Measurements from ENCODE around the gene SRCAP. TPM values are rescaled to one million over a fixed set of nuclear protein-coding genes. Genes with fewer than 3 reads are reported as not detected.

Gene SRCAP
- total RNA-seq, 5 donors from 2014 or later (not counting 1 experiment from before 2014, with no cell fraction given): 82.8 to 124 (median 114) TPM

DNA sequence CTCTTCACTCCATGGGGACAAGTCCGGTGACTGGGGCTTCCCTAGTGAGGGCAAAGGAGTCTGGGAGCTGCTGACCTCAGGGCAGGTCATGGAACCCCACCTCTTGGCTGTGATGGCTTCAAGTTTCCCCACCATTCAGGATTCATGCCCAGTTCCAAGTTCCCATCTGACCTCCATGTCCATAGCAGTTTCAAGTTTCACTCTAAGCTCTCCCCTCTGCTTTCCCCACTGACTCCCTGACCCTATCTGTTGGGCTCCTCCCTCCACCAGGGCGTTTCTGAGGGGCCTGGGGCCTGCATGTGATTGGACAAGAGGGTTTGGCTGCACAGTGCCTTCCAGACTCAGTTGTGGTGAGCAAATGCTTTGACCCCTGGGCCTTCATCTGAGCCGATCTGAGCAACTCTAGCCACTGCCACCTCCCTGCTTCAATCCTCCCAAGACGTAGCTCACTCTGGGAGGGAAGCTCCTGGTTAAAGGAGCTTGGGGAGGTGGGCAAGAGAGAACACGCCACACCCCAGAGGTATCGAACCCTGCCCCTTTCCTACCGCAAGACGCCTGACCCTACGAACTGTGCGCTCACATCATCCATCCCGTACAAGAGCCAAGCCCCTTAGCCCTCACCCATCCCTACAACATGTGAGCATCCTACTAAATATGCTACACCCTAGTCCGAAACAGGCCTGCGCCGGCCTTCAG, 79.7 kb downstream of the SRCAP start:
- H3K36me3 ChIP-seq (ENCODE audit: control insufficient read depth in 2 of 2, extremely low read depth in 1 of 2, insufficient read depth in 1 of 2, low read length in 1 of 2): peaks cover 0 to 6% of the 10 kb centered on the region in 2 donors
- no peak overlapping the region for H3K27ac Mint-ChIP-seq
- ChIA-PET CTCF (no interaction called here), POLR2A (no interaction called here)
- no peak overlapping the region for H3K27ac ChIP-seq (ENCODE audit: low read length)
- H3K4me1 Mint-ChIP-seq: peaks cover 15 to 22% (median 21%) of the 10 kb centered on the region in 3 donors
- peaks cover 0 to 2% of the 10 kb centered on the region in 2 donors for H3K27me3 Mint-ChIP-seq
- H3K4me3 ChIP-seq (ENCODE audit: control insufficient read depth in 1 of 2, extremely low read depth in 1 of 2, low read length in 1 of 2): no peak overlapping the region
- DNase-seq (no peak), ATAC-seq (replicated peaks in 1 of 4) (no peak)
- H3K9me3 ChIP-seq: no peaks in the 10 kb centered on the region
- WGBS (ENCODE audit: insufficient coverage): 99% methylated on average over 9 of the region's 14 CpGs
- H3K9me3 Mint-ChIP-seq: no peaks in the 10 kb centered on the region
- peaks cover 0 to 19% of the 10 kb centered on the region in 2 experiments for H3K27me3 ChIP-seq (replicated peaks in 1 of 2; ENCODE audit: control insufficient read depth in 2 of 2, extremely low read depth in 1 of 2, insufficient read depth in 2 of 2, low read length in 1 of 2)
- H3K36me3 Mint-ChIP-seq: peaks cover 8% of the 10 kb centered on the region
- peaks cover 0 to 20% of the 10 kb centered on the region in 2 experiments for H3K4me1 ChIP-seq (ENCODE audit: control insufficient read depth in 1 of 2, extremely low read depth in 1 of 2, insufficient read depth in 2 of 2, low read length in 2 of 2)
- peak overlapping the region in 1 of 3 donors; percentile 2 for H3K4me3 Mint-ChIP-seq

- POLR2A ChIA-PET: no interaction called here
- H3K9me3 Mint-ChIP-seq: no peaks in the 10 kb centered on the region
- Histone ChIP-seq H3K36me3 (ENCODE audit: control insufficient read depth in 2 of 2, extremely low read depth in 1 of 2, insufficient read depth in 1 of 2, low read length in 1 of 2) (peaks cover 0 to 6% of the 10 kb centered on the region in 2 donors), H3K4me3 (ENCODE audit: control insufficient read depth in 1 of 2, extremely low read depth in 1 of 2, low read length in 1 of 2) (no peak overlapping the region), H3K4me1 (ENCODE audit: control insufficient read depth in 1 of 2, extremely low read depth in 1 of 2, insufficient read depth in 2 of 2, low read length in 2 of 2) (peaks cover 0 to 20% of the 10 kb centered on the region in 2 experiments), H3K27me3 (replicated peaks in 1 of 2; ENCODE audit: control insufficient read depth in 2 of 2, extremely low read depth in 1 of 2, insufficient read depth in 2 of 2, low read length in 1 of 2) (peaks cover 0 to 22% of the 10 kb centered on the region in 2 experiments), H3K27ac (ENCODE audit: low read length) (no peak overlapping the region), H3K9me3 (no peaks in the 10 kb centered on the region)
- ATAC-seq (replicated peaks in 1 of 4) (no peak), DNase-seq (no peak)
- no peak overlapping the region for H3K27ac Mint-ChIP-seq
- peaks cover 0 to 2% of the 10 kb centered on the region in 2 donors for H3K27me3 Mint-ChIP-seq
- CTCF ChIA-PET: no interaction called here
- peaks cover 8% of the 10 kb centered on the region for H3K36me3 Mint-ChIP-seq
- peaks cover 12 to 18% (median 18%) of the 10 kb centered on the region in 3 donors for H3K4me1 Mint-ChIP-seq
- H3K4me3 Mint-ChIP-seq: no peak overlapping the region
- WGBS (ENCODE audit: insufficient coverage): 100% methylated on average over 2 of the region's 6 CpGs
Measured at GRCh38 chr16:30779596-30779995, 80.6 kb downstream of the SRCAP start.

DNA sequence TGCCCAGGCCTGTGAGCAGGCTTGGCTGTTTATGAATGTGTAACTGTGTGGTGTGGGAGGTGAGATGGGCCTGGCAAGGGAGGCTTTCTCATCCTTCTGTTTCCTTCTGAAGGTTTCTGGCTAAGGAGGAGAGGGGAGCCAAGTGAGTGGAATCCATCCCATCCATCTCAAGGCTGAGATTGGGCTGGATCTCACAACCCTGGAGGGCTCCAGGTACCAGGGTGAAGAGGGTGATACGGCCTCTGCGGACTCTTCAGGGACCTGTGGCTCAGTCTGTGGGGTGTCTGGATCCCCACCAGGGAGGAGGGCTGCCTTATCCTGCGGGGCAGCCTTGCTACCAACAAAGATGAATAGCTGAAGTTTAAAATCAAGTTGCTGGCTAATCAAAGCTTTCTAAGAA, 81.0 kb downstream of the SRCAP start:
- POLR2A ChIA-PET: no interaction called here

DNA sequence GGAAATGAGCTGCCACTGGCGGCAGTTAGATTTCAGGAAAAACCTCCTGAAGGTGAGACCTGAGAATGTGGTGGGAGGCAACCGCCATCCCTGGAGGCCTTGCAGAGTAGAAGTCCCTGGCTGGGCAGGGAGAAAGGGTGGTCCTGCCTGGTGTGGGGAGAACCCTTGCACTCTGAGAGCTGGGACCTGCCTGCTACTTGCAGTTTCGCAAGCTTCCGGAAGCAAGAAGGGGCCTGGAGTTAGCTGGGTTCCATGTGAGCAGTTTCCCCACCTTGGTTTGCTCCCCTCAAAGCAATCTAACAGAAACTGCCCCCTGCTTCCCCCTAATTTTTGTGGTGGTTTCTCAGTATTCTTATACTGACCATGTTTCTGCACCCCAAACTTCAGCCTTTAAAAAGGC, 81.6 kb downstream of the SRCAP start:
- Mint-ChIP-seq H3K4me1 (peaks cover 13 to 17% (median 14%) of the 10 kb centered on the region in 3 donors), H3K36me3 (peaks cover 8% of the 10 kb centered on the region), H3K9me3 (no peaks in the 10 kb centered on the region), H3K27ac (no peak overlapping the region), H3K27me3 (peaks cover 0 to 8% of the 10 kb centered on the region in 2 donors), H3K4me3 (no peak overlapping the region)
- Histone ChIP-seq H3K27me3 (replicated peaks in 1 of 2; ENCODE audit: control insufficient read depth in 2 of 2, extremely low read depth in 1 of 2, insufficient read depth in 2 of 2, low read length in 1 of 2) (peaks cover 0 to 22% of the 10 kb centered on the region in 2 experiments), H3K36me3 (ENCODE audit: control insufficient read depth in 2 of 2, extremely low read depth in 1 of 2, insufficient read depth in 1 of 2, low read length in 1 of 2) (peaks cover 0 to 6% of the 10 kb centered on the region in 2 donors), H3K4me1 (ENCODE audit: control insufficient read depth in 1 of 2, extremely low read depth in 1 of 2, insufficient read depth in 2 of 2, low read length in 2 of 2) (peaks cover 0 to 11% of the 10 kb centered on the region in 2 experiments), H3K9me3 (no peaks in the 10 kb centered on the region), H3K27ac (ENCODE audit: low read length) (no peak overlapping the region), H3K4me3 (ENCODE audit: control insufficient read depth in 1 of 2, extremely low read depth in 1 of 2, low read length in 1 of 2) (no peak overlapping the region)
- ATAC-seq (replicated peaks in 1 of 4) (no peak), DNase-seq (no peak)
- POLR2A ChIA-PET: no interaction called here
- WGBS (ENCODE audit: insufficient coverage): 50% methylated on average over 1 of the region's 4 CpGs
- CTCF ChIA-PET: no interaction called here

More for the DNA sequence above, 81.0 kb downstream of the SRCAP start:
- Histone ChIP-seq H3K36me3 (ENCODE audit: control insufficient read depth in 2 of 2, extremely low read depth in 1 of 2, insufficient read depth in 1 of 2, low read length in 1 of 2) (peaks cover 0 to 6% of the 10 kb centered on the region in 2 donors), H3K27ac (ENCODE audit: low read length) (no peak overlapping the region), H3K4me3 (ENCODE audit: control insufficient read depth in 1 of 2, extremely low read depth in 1 of 2, low read length in 1 of 2) (no peak overlapping the region), H3K27me3 (replicated peaks in 1 of 2; ENCODE audit: control insufficient read depth in 2 of 2, extremely low read depth in 1 of 2, insufficient read depth in 2 of 2, low read length in 1 of 2) (peaks cover 0 to 22% of the 10 kb centered on the region in 2 experiments), H3K9me3 (no peaks in the 10 kb centered on the region), H3K4me1 (ENCODE audit: control insufficient read depth in 1 of 2, extremely low read depth in 1 of 2, insufficient read depth in 2 of 2, low read length in 2 of 2) (peaks cover 0 to 15% of the 10 kb centered on the region in 2 experiments)
- CTCF ChIA-PET: no interaction called here
- DNase-seq (no peak), ATAC-seq (replicated peaks in 1 of 4) (no peak)
- Mint-ChIP-seq H3K36me3 (peaks cover 8% of the 10 kb centered on the region), H3K27ac (no peak overlapping the region), H3K9me3 (no peaks in the 10 kb centered on the region), H3K4me1 (peaks cover 10 to 17% (median 14%) of the 10 kb centered on the region in 3 donors), H3K27me3 (peaks cover 0 to 5% of the 10 kb centered on the region in 2 donors), H3K4me3 (no peak overlapping the region)
- 73% methylated on average over 3 of the region's 3 CpGs for WGBS (ENCODE audit: insufficient coverage)

GRCh38 chr16:30782486-30783279, 83.7 kb downstream of the SRCAP start:
- H3K4me3 ChIP-seq (ENCODE audit: control insufficient read depth in 1 of 2, extremely low read depth in 1 of 2, low read length in 1 of 2): no peak overlapping the region
- Mint-ChIP-seq H3K27me3 (peaks cover 0 to 17% of the 10 kb centered on the region in 2 donors), H3K4me1 (peaks cover 14 to 17% (median 15%) of the 10 kb centered on the region in 3 donors), H3K4me3 (no peak overlapping the region), H3K36me3 (peaks cover 8% of the 10 kb centered on the region), H3K27ac (no peak overlapping the region), H3K9me3 (no peaks in the 10 kb centered on the region)
- H3K36me3 ChIP-seq (ENCODE audit: control insufficient read depth in 2 of 2, extremely low read depth in 1 of 2, insufficient read depth in 1 of 2, low read length in 1 of 2): peaks cover 0 to 6% of the 10 kb centered on the region in 2 donors
- H3K9me3 ChIP-seq: no peaks in the 10 kb centered on the region
- WGBS (ENCODE audit: insufficient coverage): 97% methylated on average over 59 of the region's 63 CpGs
- DNase-seq (no peak), ATAC-seq (replicated peaks in 1 of 4) (no peak)
- ChIA-PET CTCF (interaction anchor here in 1 of 2 donors (0.6 kb wide), 1 partner anchor 30 kb away, joined by 5 read pairs; no protein-coding TSS in a partner anchor), POLR2A (no interaction called here)
- H3K4me1 ChIP-seq (ENCODE audit: control insufficient read depth in 1 of 2, extremely low read depth in 1 of 2, insufficient read depth in 2 of 2, low read length in 2 of 2): peaks cover 2 to 17% of the 10 kb centered on the region in 2 experiments
- H3K27ac ChIP-seq (ENCODE audit: low read length): no peak overlapping the region
- H3K27me3 ChIP-seq (replicated peaks in 1 of 2; ENCODE audit: control insufficient read depth in 2 of 2, extremely low read depth in 1 of 2, insufficient read depth in 2 of 2, low read length in 1 of 2): peaks cover 0 to 26% of the 10 kb centered on the region in 2 experiments

GRCh38 chr16:30783280-30784109, 84.5 kb downstream of the SRCAP start:
- ATAC-seq (replicated peaks in 1 of 4) (no peak), DNase-seq (no peak)
- H3K4me3 ChIP-seq (ENCODE audit: control insufficient read depth in 1 of 2, extremely low read depth in 1 of 2, low read length in 1 of 2): no peak overlapping the region
- H3K36me3 Mint-ChIP-seq: peaks cover 8% of the 10 kb centered on the region
- no peaks in the 10 kb centered on the region for H3K9me3 Mint-ChIP-seq
- no peak overlapping the region for H3K4me3 Mint-ChIP-seq
- H3K27me3 Mint-ChIP-seq: peaks cover 0 to 21% of the 10 kb centered on the region in 2 donors
- peaks cover 0 to 6% of the 10 kb centered on the region in 2 donors for H3K36me3 ChIP-seq (ENCODE audit: control insufficient read depth in 2 of 2, extremely low read depth in 1 of 2, insufficient read depth in 1 of 2, low read length in 1 of 2)
- no peak overlapping the region for H3K27ac Mint-ChIP-seq
- H3K4me1 Mint-ChIP-seq: peaks cover 18 to 20% (median 18%) of the 10 kb centered on the region in 3 donors
- peaks cover 0 to 32% of the 10 kb centered on the region in 2 experiments for H3K27me3 ChIP-seq (replicated peaks in 1 of 2; ENCODE audit: control insufficient read depth in 2 of 2, extremely low read depth in 1 of 2, insufficient read depth in 2 of 2, low read length in 1 of 2)
- whole genome bisulfite sequencing (ENCODE audit: insufficient coverage): 96% methylated on average over 41 of the region's 57 CpGs
- CTCF ChIA-PET: interaction anchor here in 1 of 2 donors (0.6 kb wide), 1 partner anchor 29 kb away, joined by 5 read pairs; no protein-coding TSS in a partner anchor
- no peaks in the 10 kb centered on the region for H3K9me3 ChIP-seq
- POLR2A ChIA-PET: no interaction called here
- no peak overlapping the region for H3K27ac ChIP-seq (ENCODE audit: low read length)
- peaks cover 2 to 19% of the 10 kb centered on the region in 2 experiments for H3K4me1 ChIP-seq (ENCODE audit: control insufficient read depth in 1 of 2, extremely low read depth in 1 of 2, insufficient read depth in 2 of 2, low read length in 2 of 2)
